ENCODE measurements around the gene TMEM140. TPM values are rescaled to one million over a fixed set of nuclear protein-coding genes. Genes with fewer than 3 reads are reported as not detected.

The TMEM140 gene
- total and polyA plus RNA-seq, 2 of the 13 experiments (the other 11 are each of a cell fraction or from before 2014, with no cell fraction given): 9.2 to 21.7 TPM

DNA sequence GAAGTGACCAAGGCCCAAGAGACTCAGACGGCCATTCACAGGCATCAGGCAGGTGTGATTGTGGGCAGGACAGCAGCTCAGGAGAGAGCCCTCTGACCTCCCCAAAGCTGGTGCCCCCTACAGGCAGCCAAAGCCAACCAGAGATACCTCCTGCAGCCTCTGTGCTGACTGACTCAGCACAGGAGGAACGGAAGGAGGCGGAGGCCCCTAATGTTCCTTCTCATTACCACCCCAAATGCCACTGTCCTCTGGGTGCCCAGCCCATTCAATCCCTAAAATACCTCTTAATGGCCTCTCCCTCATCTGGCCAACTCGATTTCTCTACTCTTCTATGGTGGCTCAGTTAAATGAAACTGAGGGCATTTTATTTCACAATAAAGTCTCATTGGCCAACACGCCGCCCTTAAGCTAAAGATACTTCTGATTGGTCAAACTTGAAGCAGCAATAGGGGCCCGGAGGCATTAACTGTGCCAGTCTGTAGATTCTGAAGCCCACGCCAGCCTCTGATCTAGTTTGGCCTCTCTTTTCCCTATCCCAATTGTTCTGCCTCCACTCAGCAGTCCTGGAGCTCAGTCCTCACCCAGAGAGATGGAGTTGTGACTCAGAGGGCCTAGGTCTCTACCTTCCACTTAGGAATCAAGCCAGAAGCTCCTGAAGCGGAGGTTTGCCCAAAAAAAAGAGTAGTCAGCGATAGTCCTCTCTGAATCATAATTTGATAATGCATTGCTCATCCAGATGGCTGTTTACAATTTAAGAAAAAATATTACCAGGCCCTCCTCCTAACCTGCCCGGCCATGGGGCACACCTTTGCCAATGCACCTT is 21.5 kb downstream of the TMEM140 start (continued):
- TF ChIP-seq TAF15 (IDR thresholded peaks at IDR 0.05; ENCODE audit: low read depth, low read length, poor library complexity, severe bottlenecking): no peak
- no peak for TF ChIP-seq XBP1 (CRISPR knock-in tag; IDR thresholded peaks at IDR 0.05)
- TF ChIP-seq, protein P1, sequence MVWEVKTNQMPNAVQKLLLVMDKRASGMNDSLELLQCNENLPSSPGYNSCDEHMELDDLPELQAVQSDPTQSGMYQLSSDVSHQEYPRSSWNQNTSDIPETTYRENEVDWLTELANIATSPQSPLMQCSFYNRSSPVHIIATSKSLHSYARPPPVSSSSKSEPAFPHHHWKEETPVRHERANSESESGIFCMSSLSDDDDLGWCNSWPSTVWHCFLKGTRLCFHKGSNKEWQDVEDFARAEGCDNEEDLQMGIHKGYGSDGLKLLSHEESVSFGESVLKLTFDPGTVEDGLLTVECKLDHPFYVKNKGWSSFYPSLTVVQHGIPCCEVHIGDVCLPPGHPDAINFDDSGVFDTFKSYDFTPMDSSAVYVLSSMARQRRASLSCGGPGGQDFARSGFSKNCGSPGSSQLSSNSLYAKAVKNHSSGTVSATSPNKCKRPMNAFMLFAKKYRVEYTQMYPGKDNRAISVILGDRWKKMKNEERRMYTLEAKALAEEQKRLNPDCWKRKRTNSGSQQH (CRISPR knock-in tag; IDR thresholded peaks at IDR 0.05; ENCODE audit: low read depth): 0 out of 2 replicates have a peak, but pooled peaks have one; percentile 54
- TF ChIP-seq, protein P2, sequence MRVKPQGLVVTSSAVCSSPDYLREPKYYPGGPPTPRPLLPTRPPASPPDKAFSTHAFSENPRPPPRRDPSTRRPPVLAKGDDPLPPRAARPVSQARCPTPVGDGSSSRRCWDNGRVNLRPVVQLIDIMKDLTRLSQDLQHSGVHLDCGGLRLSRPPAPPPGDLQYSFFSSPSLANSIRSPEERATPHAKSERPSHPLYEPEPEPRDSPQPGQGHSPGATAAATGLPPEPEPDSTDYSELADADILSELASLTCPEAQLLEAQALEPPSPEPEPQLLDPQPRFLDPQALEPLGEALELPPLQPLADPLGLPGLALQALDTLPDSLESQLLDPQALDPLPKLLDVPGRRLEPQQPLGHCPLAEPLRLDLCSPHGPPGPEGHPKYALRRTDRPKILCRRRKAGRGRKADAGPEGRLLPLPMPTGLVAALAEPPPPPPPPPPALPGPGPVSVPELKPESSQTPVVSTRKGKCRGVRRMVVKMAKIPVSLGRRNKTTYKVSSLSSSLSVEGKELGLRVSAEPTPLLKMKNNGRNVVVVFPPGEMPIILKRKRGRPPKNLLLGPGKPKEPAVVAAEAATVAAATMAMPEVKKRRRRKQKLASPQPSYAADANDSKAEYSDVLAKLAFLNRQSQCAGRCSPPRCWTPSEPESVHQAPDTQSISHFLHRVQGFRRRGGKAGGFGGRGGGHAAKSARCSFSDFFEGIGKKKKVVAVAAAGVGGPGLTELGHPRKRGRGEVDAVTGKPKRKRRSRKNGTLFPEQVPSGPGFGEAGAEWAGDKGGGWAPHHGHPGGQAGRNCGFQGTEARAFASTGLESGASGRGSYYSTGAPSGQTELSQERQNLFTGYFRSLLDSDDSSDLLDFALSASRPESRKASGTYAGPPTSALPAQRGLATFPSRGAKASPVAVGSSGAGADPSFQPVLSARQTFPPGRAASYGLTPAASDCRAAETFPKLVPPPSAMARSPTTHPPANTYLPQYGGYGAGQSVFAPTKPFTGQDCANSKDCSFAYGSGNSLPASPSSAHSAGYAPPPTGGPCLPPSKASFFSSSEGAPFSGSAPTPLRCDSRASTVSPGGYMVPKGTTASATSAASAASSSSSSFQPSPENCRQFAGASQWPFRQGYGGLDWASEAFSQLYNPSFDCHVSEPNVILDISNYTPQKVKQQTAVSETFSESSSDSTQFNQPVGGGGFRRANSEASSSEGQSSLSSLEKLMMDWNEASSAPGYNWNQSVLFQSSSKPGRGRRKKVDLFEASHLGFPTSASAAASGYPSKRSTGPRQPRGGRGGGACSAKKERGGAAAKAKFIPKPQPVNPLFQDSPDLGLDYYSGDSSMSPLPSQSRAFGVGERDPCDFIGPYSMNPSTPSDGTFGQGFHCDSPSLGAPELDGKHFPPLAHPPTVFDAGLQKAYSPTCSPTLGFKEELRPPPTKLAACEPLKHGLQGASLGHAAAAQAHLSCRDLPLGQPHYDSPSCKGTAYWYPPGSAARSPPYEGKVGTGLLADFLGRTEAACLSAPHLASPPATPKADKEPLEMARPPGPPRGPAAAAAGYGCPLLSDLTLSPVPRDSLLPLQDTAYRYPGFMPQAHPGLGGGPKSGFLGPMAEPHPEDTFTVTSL (CRISPR knock-in tag; IDR thresholded peaks at IDR 0.05; ENCODE audit: borderline replicate concordance): no peak
- TF ChIP-seq SP1 (IDR thresholded peaks at IDR 0.05): no peak
- TF ChIP-seq SP1 (CRISPR knock-in tag; IDR thresholded peaks at IDR 0.05): 0 out of 2 replicates have a peak, but pooled peaks have one; percentile 30
- peak; percentile 34; the same call in 1 of the 2 replicates for TF ChIP-seq BORCS8-MEF2B (CRISPR knock-in tag; IDR thresholded peaks at IDR 0.05)
- TF ChIP-seq, protein P3, sequence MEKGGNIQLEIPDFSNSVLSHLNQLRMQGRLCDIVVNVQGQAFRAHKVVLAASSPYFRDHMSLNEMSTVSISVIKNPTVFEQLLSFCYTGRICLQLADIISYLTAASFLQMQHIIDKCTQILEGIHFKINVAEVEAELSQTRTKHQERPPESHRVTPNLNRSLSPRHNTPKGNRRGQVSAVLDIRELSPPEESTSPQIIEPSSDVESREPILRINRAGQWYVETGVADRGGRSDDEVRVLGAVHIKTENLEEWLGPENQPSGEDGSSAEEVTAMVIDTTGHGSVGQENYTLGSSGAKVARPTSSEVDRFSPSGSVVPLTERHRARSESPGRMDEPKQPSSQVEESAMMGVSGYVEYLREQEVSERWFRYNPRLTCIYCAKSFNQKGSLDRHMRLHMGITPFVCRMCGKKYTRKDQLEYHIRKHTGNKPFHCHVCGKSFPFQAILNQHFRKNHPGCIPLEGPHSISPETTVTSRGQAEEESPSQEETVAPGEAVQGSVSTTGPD (CRISPR knock-in tag; IDR thresholded peaks at IDR 0.05): no peak
- TF ChIP-seq, protein P4, sequence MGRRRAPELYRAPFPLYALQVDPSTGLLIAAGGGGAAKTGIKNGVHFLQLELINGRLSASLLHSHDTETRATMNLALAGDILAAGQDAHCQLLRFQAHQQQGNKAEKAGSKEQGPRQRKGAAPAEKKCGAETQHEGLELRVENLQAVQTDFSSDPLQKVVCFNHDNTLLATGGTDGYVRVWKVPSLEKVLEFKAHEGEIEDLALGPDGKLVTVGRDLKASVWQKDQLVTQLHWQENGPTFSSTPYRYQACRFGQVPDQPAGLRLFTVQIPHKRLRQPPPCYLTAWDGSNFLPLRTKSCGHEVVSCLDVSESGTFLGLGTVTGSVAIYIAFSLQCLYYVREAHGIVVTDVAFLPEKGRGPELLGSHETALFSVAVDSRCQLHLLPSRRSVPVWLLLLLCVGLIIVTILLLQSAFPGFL (CRISPR knock-in tag; IDR thresholded peaks at IDR 0.05): no peak
- no peak for TF ChIP-seq ZNF75D (CRISPR knock-in tag; IDR thresholded peaks at IDR 0.05; ENCODE audit: borderline replicate concordance)
- no peak for TF ChIP-seq ZNF33A (CRISPR knock-in tag; IDR thresholded peaks at IDR 0.05; ENCODE audit: borderline replicate concordance)
- no peak for TF ChIP-seq ARID2 (CRISPR knock-in tag; IDR thresholded peaks at IDR 0.05; ENCODE audit: borderline replicate concordance)
- TF ChIP-seq ZNF282 (IDR thresholded peaks at IDR 0.05; ENCODE audit: partially characterized antibody): no peak
